M059J (cell line): ENCODE results near the gene CLDND2. TPM values are rescaled to one million over a fixed set of nuclear protein-coding genes. Genes with fewer than 3 reads are reported as not detected.
"Not testable (repeated sequence)": the region's sequence is repeated elsewhere in the genome, so short reads cannot be mapped to it uniquely, and the experiment has no call there.

Experiments used
- DNase-seq: peaks from one replicate; pipeline ENCODE4 v3.0.0-alpha.2; 2012; ENCODE audit warnings: low read depth
- total RNA-seq: library from RNA; depleted of rRNA; stranded (reverse); fragments of >200 nt; shearing (Covaris generic); gene quantifications from 2 replicates; pipeline ENCODE4 v1.2.3, GENCODE V29; 2014; rRNA removed

Gene CLDND2, protein sequence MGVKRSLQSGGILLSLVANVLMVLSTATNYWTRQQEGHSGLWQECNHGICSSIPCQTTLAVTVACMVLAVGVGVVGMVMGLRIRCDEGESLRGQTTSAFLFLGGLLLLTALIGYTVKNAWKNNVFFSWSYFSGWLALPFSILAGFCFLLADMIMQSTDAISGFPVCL
- total RNA-seq, result not detected in 2 replicates

- no peak for DNase-seq
Measured at GRCh38 chr19:51368366-51369282, at the start of gene CLDND2. Gene CLDND2 (minus strand): TSS chr19:51369003. CDS start chr19:51368577, 426 bp downstream.

DNA sequence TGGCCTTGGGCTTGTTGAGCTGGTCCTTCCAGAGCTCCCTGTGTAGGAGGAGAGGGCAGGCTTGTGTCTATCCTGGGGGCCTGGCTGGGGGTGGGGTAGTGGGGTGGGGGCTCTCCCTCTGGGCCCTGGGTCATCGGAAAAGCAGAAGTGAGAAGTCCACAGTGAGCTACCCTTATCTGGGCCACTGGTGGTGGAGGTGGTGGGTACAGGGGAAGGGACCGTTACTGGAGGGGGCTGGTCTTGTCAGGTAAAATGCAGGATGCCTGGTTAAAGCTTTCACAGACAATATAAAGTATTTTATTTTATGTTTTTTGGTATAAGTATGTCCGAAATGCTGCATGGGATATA is 49.0 kb upstream of the CLDND2 start:
- DNase-seq, result no peak

GRCh38 chr19:51417107-51417809 is 48.5 kb upstream of the CLDND2 start, which contains the start of gene SIGLEC10:
Gene SIGLEC10 (minus strand): TSS chr19:51417642. CDS start chr19:51417581, 61 bp downstream.
- DNase-seq, result peak; percentile 35

DNA sequence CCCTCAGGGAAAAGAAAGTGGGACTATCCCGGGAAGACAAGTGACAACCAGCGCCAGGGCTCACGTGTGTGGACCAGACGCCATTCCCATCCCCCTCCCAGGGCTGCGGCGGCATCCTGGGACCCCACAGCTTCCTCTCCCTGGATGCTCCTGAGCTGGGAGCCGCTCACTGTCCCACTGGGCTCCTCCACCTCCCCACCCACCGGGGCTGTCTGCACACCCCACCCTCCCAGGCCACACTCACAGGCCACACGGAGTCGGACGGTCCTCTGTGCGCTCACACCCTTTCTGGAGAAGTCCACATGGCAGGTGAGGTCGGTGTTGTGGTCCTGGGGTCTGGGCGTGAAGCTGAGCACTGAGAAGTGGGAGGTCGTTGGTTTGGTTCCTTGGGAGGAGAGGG is 47.6 kb upstream of the CLDND2 start:
- not testable (repeated sequence) for DNase-seq

GRCh38 chr19:51415187-51415586 is 46.4 kb upstream of the CLDND2 start:
- no peak for DNase-seq

- no peak for DNase-seq
Measured at GRCh38 chr19:51410950-51411748, 42.3 kb upstream of the CLDND2 start.

DNA sequence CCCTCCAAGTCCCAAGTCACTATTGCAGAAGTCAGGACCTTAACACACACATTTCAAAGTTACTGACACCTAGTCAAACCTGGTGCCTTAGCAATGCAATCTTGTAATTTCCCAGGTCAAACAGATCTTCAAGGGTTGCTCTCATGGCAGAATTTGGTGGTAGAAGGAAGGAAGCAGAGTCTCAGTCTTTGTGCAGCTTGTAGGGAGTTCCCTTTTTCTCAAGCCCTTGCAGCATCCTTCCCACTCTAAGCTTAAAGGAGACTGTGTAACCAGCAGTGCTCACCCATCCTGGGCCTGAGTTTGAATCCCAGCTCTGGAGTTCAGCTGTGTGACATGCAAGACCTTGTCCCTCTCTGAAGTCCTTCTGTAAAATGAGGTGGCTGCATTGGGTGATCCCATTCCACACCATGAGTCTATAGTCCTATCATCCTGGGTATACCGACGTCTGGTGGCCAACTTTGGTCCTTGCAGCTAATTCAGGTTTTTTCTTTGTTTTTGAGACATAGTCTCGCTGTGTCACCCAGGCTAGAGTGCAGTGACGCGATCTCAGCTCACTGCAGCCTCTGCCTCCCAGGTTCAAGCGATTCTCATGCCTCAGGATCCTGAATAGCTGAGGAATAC is 38.8 kb upstream of the CLDND2 start:
- DNase-seq, result peak; percentile 34

DNA sequence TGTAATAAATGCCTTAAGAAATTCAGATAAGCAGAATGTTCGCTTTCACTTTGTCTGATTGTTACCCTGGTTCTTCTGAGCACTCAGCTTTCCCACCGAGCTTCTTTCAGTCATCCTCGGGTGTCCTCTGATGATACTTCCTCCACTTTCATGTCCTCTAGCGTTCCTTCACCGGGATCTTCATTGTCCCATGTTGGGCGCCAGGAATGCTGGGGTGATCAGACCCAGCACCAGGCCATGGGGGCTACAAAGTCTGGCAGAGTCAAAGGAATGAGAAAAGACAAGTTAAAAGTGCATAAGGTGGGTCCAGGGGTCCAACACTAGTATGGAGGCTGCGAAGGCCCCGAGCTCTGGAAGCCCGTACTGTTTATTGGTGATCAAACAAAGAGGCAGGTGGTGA is 33.3 kb upstream of the CLDND2 start:
- DNase-seq, result no peak

- not testable (repeated sequence) for DNase-seq
Measured at GRCh38 chr19:51399936-51400335, 31.1 kb upstream of the CLDND2 start.

DNA sequence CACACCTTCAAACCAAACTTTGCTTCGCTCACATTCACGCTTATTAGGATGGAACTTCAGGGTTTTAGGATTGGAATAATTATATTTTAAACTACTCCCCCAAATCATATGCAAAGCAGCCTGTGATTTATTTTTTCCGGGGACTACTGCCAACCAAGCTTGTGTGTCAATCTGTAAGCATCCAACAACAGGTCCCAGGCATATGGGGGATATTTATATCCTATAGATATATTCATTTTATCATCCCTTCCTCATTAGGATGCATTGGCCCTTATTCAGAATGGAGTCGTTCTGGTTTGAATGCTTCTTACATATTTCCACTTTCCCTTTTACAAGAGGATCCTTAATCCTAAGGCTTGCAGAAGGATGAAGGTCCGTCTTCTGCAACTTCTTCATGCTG is 30.4 kb upstream of the CLDND2 start:
- no peak for DNase-seq

DNA sequence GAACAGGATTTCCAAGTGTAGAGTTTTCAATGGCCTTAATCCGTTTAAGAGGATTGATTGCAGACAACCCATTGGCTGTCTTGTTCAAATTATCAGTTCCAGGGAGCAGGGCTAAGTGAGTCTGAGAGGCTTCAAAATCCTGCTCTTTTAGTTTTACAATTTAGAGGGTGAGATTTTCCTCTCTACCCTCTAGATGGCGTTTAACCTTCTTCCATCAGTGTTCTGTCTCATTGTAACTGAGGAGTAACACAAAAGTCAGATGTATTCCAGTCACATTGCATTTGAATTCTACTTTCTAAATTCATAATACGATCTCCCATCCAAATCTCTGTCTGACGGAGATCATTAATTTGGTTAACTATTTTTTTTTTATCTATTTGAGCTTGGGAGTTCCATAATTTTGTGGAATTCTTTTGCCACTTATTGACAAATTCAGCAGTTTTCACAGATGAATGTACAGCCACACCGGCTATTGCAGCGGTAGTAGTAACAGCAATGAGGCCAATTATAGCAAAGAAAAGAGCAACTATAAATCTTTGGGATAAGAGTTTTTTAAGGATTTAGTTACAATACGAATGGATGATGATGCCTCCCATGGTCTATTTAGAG is 29.4 kb upstream of the CLDND2 start:
- DNase-seq, result peak; percentile 36

- DNase-seq, result not testable (repeated sequence)
Measured at GRCh38 chr19:51397453-51397852, 28.6 kb upstream of the CLDND2 start.

- DNase-seq, result no peak
Measured at GRCh38 chr19:51396175-51396574, 27.4 kb upstream of the CLDND2 start.

DNA sequence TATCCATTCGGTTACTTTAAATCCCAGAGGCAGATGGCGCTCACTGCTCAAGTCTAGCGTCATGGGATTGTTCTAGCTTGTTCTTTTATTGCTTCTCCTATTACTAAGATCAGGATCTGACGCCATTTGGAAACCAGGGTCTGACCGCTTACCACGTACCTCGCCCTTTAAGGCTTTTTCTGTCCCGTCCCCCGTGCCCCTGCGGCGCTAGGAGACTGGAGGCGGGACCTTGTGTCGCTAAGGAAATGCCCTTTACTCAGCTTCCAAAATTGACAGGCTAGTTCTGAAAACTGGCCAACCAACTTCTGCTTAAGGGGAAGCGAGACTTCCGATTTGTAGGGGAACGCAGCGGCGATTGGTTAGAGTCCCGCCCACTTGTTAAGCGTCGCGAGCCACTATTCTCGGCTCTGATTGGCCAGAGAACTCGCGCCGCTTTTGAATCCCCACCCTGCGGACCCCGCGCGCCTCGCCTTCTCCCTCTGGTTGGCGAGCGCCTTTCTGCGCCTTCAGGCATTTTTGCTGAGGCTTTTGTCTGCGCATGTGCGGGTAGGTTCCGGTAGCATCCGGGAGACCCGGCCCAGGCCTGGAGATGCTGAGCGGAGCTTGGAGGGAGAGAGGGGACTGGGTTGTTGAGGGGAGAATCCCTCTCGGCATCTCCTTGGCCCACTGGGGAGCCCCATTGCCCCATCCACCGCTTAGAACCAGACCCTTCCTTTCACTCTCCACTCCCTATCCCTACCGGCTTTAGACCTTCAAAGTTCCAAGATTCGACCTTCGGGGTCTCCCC is 25.4 kb upstream of the CLDND2 start:
- peak; percentile 100 for DNase-seq

DNA sequence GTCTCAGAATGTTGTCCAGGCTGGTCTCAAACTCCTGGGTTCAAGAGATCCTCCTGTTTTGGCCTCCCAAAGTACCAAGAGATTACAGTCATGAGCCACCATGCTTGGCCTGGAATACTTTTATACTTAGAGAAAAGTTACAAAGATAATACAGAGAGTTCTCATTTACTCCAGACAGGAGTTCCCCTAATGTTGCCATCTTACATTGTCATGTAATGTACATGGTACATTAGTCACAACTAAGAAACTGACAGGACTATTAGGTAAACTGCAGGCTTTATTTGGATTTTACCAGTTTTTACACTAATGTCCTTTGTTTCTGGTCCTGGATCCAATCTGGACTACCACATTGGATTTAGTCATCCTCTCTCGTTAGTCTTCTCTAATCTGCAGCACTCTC is 23.9 kb upstream of the CLDND2 start:
- DNase-seq, result no peak

DNA sequence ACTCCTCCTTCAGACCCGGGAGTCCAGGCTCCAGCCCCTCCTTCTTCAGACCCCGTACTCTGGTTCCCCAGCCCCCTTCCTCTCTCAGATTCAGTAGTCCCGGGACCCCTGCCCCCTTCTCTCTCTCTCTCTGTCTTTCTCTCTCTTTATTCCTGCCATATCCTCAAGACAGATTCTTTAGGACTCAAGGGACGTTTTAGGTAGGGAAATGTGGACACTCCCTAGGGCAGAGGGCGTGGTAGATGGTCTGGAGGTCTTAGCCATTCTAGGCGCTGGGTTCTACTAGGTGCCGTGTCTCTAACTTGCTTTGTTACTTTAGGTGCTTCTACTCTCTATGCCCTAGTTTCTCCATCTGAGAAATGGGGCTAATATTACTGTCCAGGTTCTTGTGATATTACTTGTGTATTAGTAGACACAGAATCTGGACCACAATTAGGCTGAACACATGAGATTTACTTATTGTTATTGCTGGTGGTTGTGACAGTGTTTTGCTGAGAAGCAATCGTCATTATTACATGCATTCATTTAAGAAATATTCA is 22.3 kb upstream of the CLDND2 start:
- no peak for DNase-seq

GRCh38 chr19:51389143-51389542 is 20.3 kb upstream of the CLDND2 start:
- no peak for DNase-seq

- DNase-seq, result no peak
Measured at GRCh38 chr19:51387924-51388389, 19.2 kb upstream of the CLDND2 start, which contains the start of gene LIM2. Gene LIM2 (minus strand): TSS chr19:51387974. CDS start chr19:51387443, 531 bp downstream.

GRCh38 chr19:51386882-51387520 is 18.2 kb upstream of the CLDND2 start:
- no peak for DNase-seq
